Keratinocyte (primary cell): ENCODE measurements around the gene TBC1D2. TPM values are rescaled to one million over a fixed set of nuclear protein-coding genes. Genes with fewer than 3 reads are reported as not detected.

Experiments used
- DNase-seq: peaks from one replicate; pipeline ENCODE4 v3.0.0-alpha.2; 2011; ENCODE audit warnings: low read depth, missing footprints, low spot score
- FAIRE-seq: peaks from 2 replicates; lab custom pipeline; 2011; peaks lifted over from hg19 to GRCh38; lab: Jason Lieb, UNC
- H2AFZ ChIP-seq: 2 replicates; pipeline ENCODE4 v1.6.0; 2012; ENCODE audit warnings: low read length, control low read depth, inconsistent platforms; ENCODE audit not compliant: control insufficient read depth
- H3K27ac ChIP-seq: 2 replicates; pipeline ENCODE4 v1.5.1; 2011; ENCODE audit warnings: low read length; ENCODE audit not compliant: control insufficient read depth, insufficient read depth
- H3K27me3 ChIP-seq: 3 replicates; pipeline ENCODE4 v1.6.0; 2011; ENCODE audit warnings: low read length; ENCODE audit not compliant: control insufficient read depth, insufficient read depth; ENCODE audit errors: extremely low read depth
- H3K36me3 ChIP-seq, 2 experiments: 2 replicates in 1 of 2; 3 replicates in 1 of 2; pipeline ENCODE4 v1.5.1; 2011; ENCODE audit warnings: low read length in 2 of 2, mild to moderate bottlenecking in 1 of 2; ENCODE audit not compliant: control insufficient read depth in 2 of 2, insufficient read depth in 2 of 2; ENCODE audit errors: extremely low read depth in 1 of 2
- H3K4me1 ChIP-seq: 3 replicates; pipeline ENCODE4 v1.5.1; 2011; ENCODE audit warnings: low read length; ENCODE audit not compliant: control insufficient read depth, insufficient read depth; ENCODE audit errors: extremely low read depth
- H3K4me2 ChIP-seq: 3 replicates; pipeline ENCODE4 v1.6.0; 2011; ENCODE audit warnings: low read depth, low read length; ENCODE audit not compliant: control insufficient read depth, insufficient read depth; ENCODE audit errors: extremely low read depth
- H3K4me3 ChIP-seq, 3 experiments: fragments of 200-600 bp in 1 of 3; sonication (generic) in 1 of 3; 2 replicates in 2 of 3; 3 replicates in 1 of 3; pipeline ENCODE4 v1.5.1; 2011 to 2016; ENCODE audit warnings: low read length in 3 of 3, mild to moderate bottlenecking in 3 of 3, control low read depth in 2 of 3, inconsistent platforms in 1 of 3, low read depth in 1 of 3, mixed read lengths in 1 of 3, mixed run types in 1 of 3, moderate library complexity in 1 of 3; ENCODE audit not compliant: control insufficient read depth in 2 of 3, insufficient read depth in 2 of 3; ENCODE audit errors: extremely low read depth in 1 of 3
- H3K79me2 ChIP-seq: 2 replicates; pipeline ENCODE4 v1.6.0; 2012; ENCODE audit warnings: low read length; ENCODE audit not compliant: control insufficient read depth, insufficient read depth
- H3K9ac ChIP-seq: 3 replicates; pipeline ENCODE4 v1.6.0; 2011; ENCODE audit warnings: low read length; ENCODE audit not compliant: control insufficient read depth, insufficient read depth; ENCODE audit errors: extremely low read depth
- H3K9me1 ChIP-seq: 3 replicates; pipeline ENCODE4 v1.6.0; 2011; ENCODE audit warnings: low read length; ENCODE audit not compliant: control insufficient read depth, insufficient read depth; ENCODE audit errors: extremely low read depth
- H3K9me3 ChIP-seq: 2 replicates; pipeline ENCODE4 v1.5.1; 2012; ENCODE audit warnings: low read depth, low read length; ENCODE audit not compliant: control insufficient read depth
- H4K20me1 ChIP-seq: 3 replicates; pipeline ENCODE4 v1.6.0; 2011; ENCODE audit warnings: low read length; ENCODE audit not compliant: control insufficient read depth, insufficient read depth; ENCODE audit errors: extremely low read depth
- EZH2 ChIP-seq: IDR thresholded peaks from one replicate; pipeline ENCODE4 v1.6.1; 2012; ENCODE audit warnings: inconsistent platforms, mild to moderate bottlenecking, low read length, moderate library complexity
- dilution Hi-C: fragments of 300-500 bp; cut with MboI; formaldehyde crosslinking; loops from one replicate; pipeline ENCODE4 v1.7.0; 2020; ENCODE audit warnings: low sequenced_read_pairs; ENCODE audit not compliant: extremely low pct_ligation_motif_present
- polyA plus RNA-seq, 5 experiments: library from polyadenylated mRNA; depleted of rRNA in 3 of 5; stranded (reverse) in 3 of 5; stranded (forward) in 1 of 5; unstranded in 1 of 5; fragments of >200 nt; gene quantifications; 1 replicate in 1 of 5; 2 replicates in 3 of 5; 3 replicates in 1 of 5; pipeline versions ENCODE4 v1.2.1 to v1.2.3, GENCODE V29; 2011 to 2012; ENCODE audit warnings: missing spikeins in 2 of 5, low read depth in 1 of 5, low replicate concordance in 1 of 5
- TF ChIP-seq, protein P1 (sequence below), 3 experiments: IDR thresholded peaks in 1 of 3; conservative IDR thresholded peaks in 1 of 3; optimal IDR thresholded peaks in 1 of 3; 2 replicates in 2 of 3; 3 replicates in 1 of 3; pipeline versions ENCODE3 to v1.5.1; 2011; ENCODE audit warnings: low read length in 3 of 3, mild to moderate bottlenecking in 3 of 3, moderate library complexity in 2 of 3, control low read depth in 1 of 3, inconsistent platforms in 1 of 3; ENCODE audit not compliant: insufficient read depth in 2 of 3; ENCODE audit errors: extremely low read depth in 1 of 3

Gene TBC1D2
- polyA plus RNA-seq, 1 donor (not counting 4 experiments of a cell fraction or from before 2014, with no cell fraction given) = 59.2 TPM

- H3K4me3 ChIP-seq = no peak overlapping the region
- FAIRE-seq = no peak
- TF ChIP-seq, protein P1, sequence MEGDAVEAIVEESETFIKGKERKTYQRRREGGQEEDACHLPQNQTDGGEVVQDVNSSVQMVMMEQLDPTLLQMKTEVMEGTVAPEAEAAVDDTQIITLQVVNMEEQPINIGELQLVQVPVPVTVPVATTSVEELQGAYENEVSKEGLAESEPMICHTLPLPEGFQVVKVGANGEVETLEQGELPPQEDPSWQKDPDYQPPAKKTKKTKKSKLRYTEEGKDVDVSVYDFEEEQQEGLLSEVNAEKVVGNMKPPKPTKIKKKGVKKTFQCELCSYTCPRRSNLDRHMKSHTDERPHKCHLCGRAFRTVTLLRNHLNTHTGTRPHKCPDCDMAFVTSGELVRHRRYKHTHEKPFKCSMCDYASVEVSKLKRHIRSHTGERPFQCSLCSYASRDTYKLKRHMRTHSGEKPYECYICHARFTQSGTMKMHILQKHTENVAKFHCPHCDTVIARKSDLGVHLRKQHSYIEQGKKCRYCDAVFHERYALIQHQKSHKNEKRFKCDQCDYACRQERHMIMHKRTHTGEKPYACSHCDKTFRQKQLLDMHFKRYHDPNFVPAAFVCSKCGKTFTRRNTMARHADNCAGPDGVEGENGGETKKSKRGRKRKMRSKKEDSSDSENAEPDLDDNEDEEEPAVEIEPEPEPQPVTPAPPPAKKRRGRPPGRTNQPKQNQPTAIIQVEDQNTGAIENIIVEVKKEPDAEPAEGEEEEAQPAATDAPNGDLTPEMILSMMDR (optimal IDR thresholded peaks at IDR 0.05 in 1 of 3, IDR thresholded peaks at IDR 0.05 in 1 of 3, conservative IDR thresholded peaks at IDR 0.05 in 1 of 3; ENCODE audit: extremely low read depth in 1 of 3, insufficient read depth in 2 of 3, low read length in 3 of 3) = no peak
- TF ChIP-seq EZH2 = no peak
- no peak overlapping the region for H2AFZ ChIP-seq
- no peaks in the 10 kb centered on the region for H4K20me1 ChIP-seq
- no peaks in the 10 kb centered on the region for H3K9me1 ChIP-seq
- H3K9me3 ChIP-seq = no peaks in the 10 kb centered on the region
- dilution Hi-C loops = no loop called here
- H3K4me2 ChIP-seq = no peak overlapping the region
- no peak for DNase-seq
- no peak overlapping the region for H3K9ac ChIP-seq
- no peaks in the 10 kb centered on the region for H3K27me3 ChIP-seq
- H3K36me3 ChIP-seq = no peaks in the 10 kb centered on the region
- H3K4me1 ChIP-seq = peaks cover 8% of the 10 kb centered on the region
- no peak overlapping the region for H3K27ac ChIP-seq
- no peaks in the 10 kb centered on the region for H3K79me2 ChIP-seq
Measured at GRCh38 chr9:98302150-98302549, 46.7 kb upstream of the TBC1D2 start.

DNA sequence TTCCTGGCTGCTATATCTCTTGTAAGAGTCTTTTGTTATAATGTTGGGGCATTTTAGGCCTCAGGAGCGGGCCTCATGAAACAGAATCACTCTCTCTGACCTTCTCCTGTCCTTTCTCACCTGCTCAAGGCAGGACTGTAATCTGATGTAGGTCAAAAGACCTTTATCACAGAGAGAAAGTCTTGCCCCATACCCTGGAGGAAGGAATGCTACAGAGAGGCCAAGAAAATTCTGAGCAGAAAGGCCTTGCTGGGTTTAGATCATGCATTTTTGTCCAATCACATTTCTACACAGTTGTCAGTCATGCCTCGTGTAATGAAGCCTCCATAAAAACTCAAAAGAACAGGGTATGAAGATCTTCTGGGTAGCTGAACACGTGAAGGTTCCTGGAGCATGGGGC, 45.2 kb upstream of the TBC1D2 start:
- DNase-seq (no peak), FAIRE-seq (no peak)
- dilution Hi-C loops = no loop called here
- no peak overlapping the region for H3K9ac ChIP-seq
- no peak overlapping the region for H3K4me3 ChIP-seq
- H3K9me1 ChIP-seq = no peaks in the 10 kb centered on the region
- no peaks in the 10 kb centered on the region for H3K9me3 ChIP-seq
- H3K4me1 ChIP-seq = no peaks in the 10 kb centered on the region
- H2AFZ ChIP-seq = no peak overlapping the region
- no peak overlapping the region for H3K27ac ChIP-seq
- H3K79me2 ChIP-seq = no peaks in the 10 kb centered on the region
- H4K20me1 ChIP-seq = no peaks in the 10 kb centered on the region
- TF ChIP-seq, protein P1 (optimal IDR thresholded peaks at IDR 0.05 in 1 of 3, IDR thresholded peaks at IDR 0.05 in 1 of 3, conservative IDR thresholded peaks at IDR 0.05 in 1 of 3; ENCODE audit: extremely low read depth in 1 of 3, insufficient read depth in 2 of 3, low read length in 3 of 3) = no peak
- no peak for TF ChIP-seq EZH2
- no peaks in the 10 kb centered on the region for H3K36me3 ChIP-seq
- H3K27me3 ChIP-seq = no peaks in the 10 kb centered on the region
- H3K4me2 ChIP-seq = no peak overlapping the region
